Stimulated activated CD8-positive, alpha-beta memory T cell treated with anti-CD3 and anti-CD28 coated beads, Interleukin-15, amount 100 ng/mL, for 1 hour (primary cell): ENCODE measurements around the gene COL6A1.
"Not testable (repeated sequence)": the region's sequence is repeated elsewhere in the genome, so short reads cannot be mapped to it uniquely, and the experiment has no call there.

ENCODE experiments used
- DNase-seq: peaks from one replicate; pipeline ENCODE4 v3.0.0-alpha.2; 2020; ENCODE audit warnings: low read depth

The COL6A1 gene

GRCh38 chr21:45965084-45965809, 16.3 kb upstream of the COL6A1 start:
- DNase-seq = no peak

GRCh38 chr21:45966791-45967394, 14.7 kb upstream of the COL6A1 start:
- DNase-seq = no peak

- no peak for DNase-seq
Observed at GRCh38 chr21:45969921-45970673, 11.5 kb upstream of the COL6A1 start.

- DNase-seq = peak; percentile 41
Observed at GRCh38 chr21:45970674-45971615, 10.6 kb upstream of the COL6A1 start.

- no peak for DNase-seq
Observed at GRCh38 chr21:45971616-45972352, 9.8 kb upstream of the COL6A1 start.

- DNase-seq = no peak
Observed at GRCh38 chr21:45972353-45972715, 9.2 kb upstream of the COL6A1 start.

GRCh38 chr21:45972716-45973474, 8.7 kb upstream of the COL6A1 start:
- no peak for DNase-seq

GRCh38 chr21:45973475-45974072, 8.0 kb upstream of the COL6A1 start:
- peak; percentile 74 for DNase-seq

- no peak for DNase-seq
Observed at GRCh38 chr21:45974073-45975019, 7.2 kb upstream of the COL6A1 start.

GRCh38 chr21:45975020-45975666, 6.4 kb upstream of the COL6A1 start:
- no peak for DNase-seq

- DNase-seq = not testable (repeated sequence)
Observed at GRCh38 chr21:45975667-45976409, 5.7 kb upstream of the COL6A1 start.

- no peak for DNase-seq
Observed at GRCh38 chr21:45976701-45977311, 4.8 kb upstream of the COL6A1 start.

- no peak for DNase-seq
Observed at GRCh38 chr21:45977396-45977795, 4.2 kb upstream of the COL6A1 start.

GRCh38 chr21:45979141-45979631, 2.4 kb upstream of the COL6A1 start:
- DNase-seq = no peak

- no peak for DNase-seq
Observed at GRCh38 chr21:45979651-45980050, 1.9 kb upstream of the COL6A1 start.

GRCh38 chr21:45980271-45980670, 1.3 kb upstream of the COL6A1 start:
- no peak for DNase-seq

GRCh38 chr21:45980697-45981096, 873 bp upstream of the COL6A1 start:
- no peak for DNase-seq
